Hepatocyte (in vitro differentiated cells): ENCODE measurements around the gene POC1A.

Experiments
- EZH2 ChIP-seq: fragments of 200-600 bp; sonication (generic); IDR thresholded peaks from 2 replicates; pipeline ENCODE4 v1.6.1; 2016; ENCODE audit warnings: antibody characterized with exemption, mild to moderate bottlenecking, borderline replicate concordance
- EZH2phosphoT487 ChIP-seq: fragments of 200-600 bp; sonication (generic); IDR thresholded peaks from one replicate; pipeline ENCODE4 v1.6.1; 2018; ENCODE audit warnings: antibody characterized with exemption, mild to moderate bottlenecking, low read depth, moderate library complexity; ENCODE audit not compliant: unreplicated experiment, severe bottlenecking
- TF ChIP-seq, protein P1 (sequence below): fragments of 200-600 bp; sonication (generic); IDR thresholded peaks from 2 replicates; pipeline ENCODE4 v1.5.1; 2016; ENCODE audit warnings: antibody characterized with exemption, mild to moderate bottlenecking; ENCODE audit not compliant: poor library complexity

DNA sequence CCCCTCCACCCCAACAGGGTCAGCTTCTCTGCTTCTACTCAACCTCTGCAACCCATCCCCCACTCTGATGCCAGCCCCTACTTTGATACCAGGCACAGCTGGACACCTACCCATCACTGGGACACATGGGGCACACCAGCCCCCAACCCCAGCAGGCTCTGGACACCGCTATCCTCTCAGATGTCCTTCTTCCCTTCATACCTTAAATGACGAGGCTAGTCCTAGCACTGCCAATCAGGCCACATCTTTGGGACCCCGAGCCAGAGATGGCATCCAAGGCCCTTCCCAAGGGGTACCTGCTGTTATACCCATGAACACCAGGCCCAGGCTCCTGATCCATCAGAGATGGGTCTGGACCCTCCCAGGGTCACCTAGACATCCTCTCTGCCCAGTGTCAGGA, 10.6 kb downstream of the POC1A start:
- TF ChIP-seq, protein P1, sequence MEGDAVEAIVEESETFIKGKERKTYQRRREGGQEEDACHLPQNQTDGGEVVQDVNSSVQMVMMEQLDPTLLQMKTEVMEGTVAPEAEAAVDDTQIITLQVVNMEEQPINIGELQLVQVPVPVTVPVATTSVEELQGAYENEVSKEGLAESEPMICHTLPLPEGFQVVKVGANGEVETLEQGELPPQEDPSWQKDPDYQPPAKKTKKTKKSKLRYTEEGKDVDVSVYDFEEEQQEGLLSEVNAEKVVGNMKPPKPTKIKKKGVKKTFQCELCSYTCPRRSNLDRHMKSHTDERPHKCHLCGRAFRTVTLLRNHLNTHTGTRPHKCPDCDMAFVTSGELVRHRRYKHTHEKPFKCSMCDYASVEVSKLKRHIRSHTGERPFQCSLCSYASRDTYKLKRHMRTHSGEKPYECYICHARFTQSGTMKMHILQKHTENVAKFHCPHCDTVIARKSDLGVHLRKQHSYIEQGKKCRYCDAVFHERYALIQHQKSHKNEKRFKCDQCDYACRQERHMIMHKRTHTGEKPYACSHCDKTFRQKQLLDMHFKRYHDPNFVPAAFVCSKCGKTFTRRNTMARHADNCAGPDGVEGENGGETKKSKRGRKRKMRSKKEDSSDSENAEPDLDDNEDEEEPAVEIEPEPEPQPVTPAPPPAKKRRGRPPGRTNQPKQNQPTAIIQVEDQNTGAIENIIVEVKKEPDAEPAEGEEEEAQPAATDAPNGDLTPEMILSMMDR, result no peak
- TF ChIP-seq EZH2 (no peak), EZH2phosphoT487 (no peak)
